Inflammatory macrophage (primary cell): Measurements from ENCODE around the gene TTL.
"Not testable (repeated sequence)": the region's sequence is repeated elsewhere in the genome, so short reads cannot be mapped to it uniquely, and the experiment has no call there.

Source experiments
- DNase-seq, 2 donors: peaks; one replicate each; pipeline ENCODE4 v3.0.0-alpha.2; 2020 to 2022
- total RNA-seq, 18 experiments: gene quantifications; one replicate each; lab custom pipeline; 2026; ENCODE audit warnings: mixed read lengths in 6 of 18, inconsistent platforms in 2 of 18; lab: John Stamatoyannopoulos, UW

TTL gene
- total RNA-seq: 112 to 166 (median 137) reads per million in 18 experiments

GRCh38 chr2:112481528-112482233, at the start of gene TTL:
TTL (plus strand) TSS chr2:112482156; CDS start chr2:112482345, 189 bp downstream.
- peak; percentile 86 to 92 for DNase-seq

- peak in 1 of 2 donors; percentile 2 for DNase-seq
These were observed 49.6 kb upstream of the TTL start for GRCh38 chr2:112432390-112432734.

GRCh38 chr2:112432735-112433479, 49.0 kb upstream of the TTL start:
- DNase-seq: peak; percentile 52 to 74

GRCh38 chr2:112433480-112433879, 48.5 kb upstream of the TTL start, which contains the start of gene RGPD8:
RGPD8 (minus strand) TSS chr2:112433645; CDS start chr2:112433453, 192 bp downstream.
- DNase-seq: peak; percentile 89 to 95

- DNase-seq: no peak
These were observed 47.8 kb upstream of the TTL start for GRCh38 chr2:112433932-112434730.

- DNase-seq: not testable (repeated sequence)
These were observed 46.9 kb upstream of the TTL start for GRCh38 chr2:112434890-112435715.

GRCh38 chr2:112435716-112436431, 46.1 kb upstream of the TTL start:
- not testable (repeated sequence) for DNase-seq

- not testable (repeated sequence) for DNase-seq
These were observed 45.0 kb upstream of the TTL start for GRCh38 chr2:112436993-112437392.

- DNase-seq: not testable (repeated sequence)
These were observed 44.5 kb upstream of the TTL start for GRCh38 chr2:112437405-112437831.

GRCh38 chr2:112438603-112439261, 43.2 kb upstream of the TTL start:
- not testable (repeated sequence) for DNase-seq

GRCh38 chr2:112444256-112444655, 37.7 kb upstream of the TTL start:
- not testable (repeated sequence) for DNase-seq

- no peak for DNase-seq
These were observed 32.1 kb upstream of the TTL start for GRCh38 chr2:112449854-112450253.

- DNase-seq: no peak
These were observed 30.6 kb upstream of the TTL start for GRCh38 chr2:112451317-112451716.

GRCh38 chr2:112454586-112454985, 27.4 kb upstream of the TTL start:
- no peak for DNase-seq

- no peak for DNase-seq
These were observed 22.6 kb upstream of the TTL start for GRCh38 chr2:112459372-112459771.

- DNase-seq: no peak
These were observed 19.8 kb upstream of the TTL start for GRCh38 chr2:112462178-112462577.

- no peak for DNase-seq
These were observed 18.7 kb upstream of the TTL start for GRCh38 chr2:112463256-112463655.

GRCh38 chr2:112465382-112465781, 16.6 kb upstream of the TTL start:
- peak; percentile 4 to 5 for DNase-seq

GRCh38 chr2:112472547-112473263, 9.3 kb upstream of the TTL start:
- no peak for DNase-seq
